Lower leg skin (tissue), 4 donors: Measurements from ENCODE around the gene RNASEH2A. TPM values are rescaled to one million over a fixed set of nuclear protein-coding genes. Genes with fewer than 3 reads are reported as not detected.

ENCODE experiments used
- DNase-seq, 2 donors: peaks; one replicate each; pipeline ENCODE4 v3.0.0-alpha.2; 2019; ENCODE audit warnings: low spot score in 2 of 2
- H3K4me3 ChIP-seq: fragments of 200-600 bp; sonication (generic); 2 replicates; pipeline ENCODE4 v1.5.1; 2017; ENCODE audit warnings: mild to moderate bottlenecking, low read depth; ENCODE audit not compliant: poor library complexity, severe bottlenecking
- CTCF ChIP-seq, 3 donors: fragments of 450-650 bp; IDR thresholded peaks; one replicate each; pipeline ENCODE4 v1.5.1; 2016; ENCODE audit warnings: antibody characterized with exemption in 3 of 3, mild to moderate bottlenecking in 3 of 3, moderate library complexity in 2 of 3
- POLR2A ChIP-seq, 2 donors: fragments of 450-650 bp; IDR thresholded peaks; one replicate each; pipeline ENCODE4 v1.6.1; 2016 to 2017; ENCODE audit warnings: antibody characterized with exemption in 2 of 2, mild to moderate bottlenecking in 1 of 2, moderate library complexity in 1 of 2
- WGBS, 2 donors: methylation state at CpG; one replicate each; pipeline ENCODE4 v1.1.5; 2018; 5-methylcytosine and 5-hydroxymethylcytosine counted together
- intact Hi-C: fragments of 100-400 bp; cut with DNase I; formaldehyde crosslinking; loops from one replicate; pipeline ENCODE4 v1.15.0; 2023; ENCODE audit warnings: low total_unique reads
- total RNA-seq, 4 donors: library from RNA; depleted of rRNA; stranded (reverse); fragments of >200 nt; gene quantifications; one replicate each; pipeline ENCODE4 v1.1.0, GENCODE V29; 2016

Gene RNASEH2A
- total RNA-seq, 4 donors from 2014 or later: 3.3 to 7.8 (median 5.9) TPM

GRCh38 chr19:12779162-12779993 lies 27.0 kb upstream of the RNASEH2A start:
- TF ChIP-seq POLR2A (IDR thresholded peaks at IDR 0.05) (no peak), CTCF (IDR thresholded peaks at IDR 0.05) (no peak)
- peak in 1 of 2 donors; percentile 90 for DNase-seq
- intact Hi-C loops: no loop called here
- no peak overlapping the region for H3K4me3 ChIP-seq
- 61 to 68% methylated on average over 12 to 15 of the region's 15 CpGs for WGBS, 2 donors

GRCh38 chr19:12782174-12782423 lies 24.3 kb upstream of the RNASEH2A start:
- no peak overlapping the region for H3K4me3 ChIP-seq
- intact Hi-C loops: no loop called here
- DNase-seq: peak in 1 of 2 donors; percentile 66
- 1% methylated on average over 12 of the region's 12 CpGs for WGBS, 2 donors
- no peak for TF ChIP-seq POLR2A (IDR thresholded peaks at IDR 0.05)
- TF ChIP-seq CTCF (IDR thresholded peaks at IDR 0.05): no peak

GRCh38 chr19:12782424-12783290 lies 23.7 kb upstream of the RNASEH2A start:
- H3K4me3 ChIP-seq: no peak overlapping the region
- TF ChIP-seq POLR2A (IDR thresholded peaks at IDR 0.05) (no peak), CTCF (IDR thresholded peaks at IDR 0.05) (no peak)
- DNase-seq: peak; percentile 80 to 96
- intact Hi-C loops: no loop called here
- 1% methylated on average over 63 to 77 of the region's 88 CpGs for WGBS, 2 donors

- DNase-seq: no peak
- no peak overlapping the region for H3K4me3 ChIP-seq
- intact Hi-C loops: no loop called here
- WGBS, 2 donors: 6 to 10% methylated on average over 14 to 15 of the region's 16 CpGs
- TF ChIP-seq CTCF (IDR thresholded peaks at IDR 0.05) (no peak), POLR2A (IDR thresholded peaks at IDR 0.05) (no peak)
These were observed 23.0 kb upstream of the RNASEH2A start for GRCh38 chr19:12783291-12783848.

- 4 to 15% methylated on average over 4 to 7 of the region's 19 CpGs for WGBS, 2 donors
- H3K4me3 ChIP-seq: no peak overlapping the region
- TF ChIP-seq POLR2A (IDR thresholded peaks at IDR 0.05): no peak
- TF ChIP-seq CTCF (IDR thresholded peaks at IDR 0.05): no peak
- intact Hi-C loops: no loop called here
- peak in 1 of 2 donors; percentile 58 for DNase-seq
These were observed 22.5 kb upstream of the RNASEH2A start for GRCh38 chr19:12783849-12784393.
